HEK293 (cell line): ENCODE measurements around the gene SNCAIP.

Source experiments
- CTCF ChIA-PET: fragments of 350-600 bp; formaldehyde crosslinking; extraction: SDS; loops from one replicate; lab custom pipeline; 2021; ENCODE audit warnings: antibody characterized with exemption; lab: Yijun Ruan, JAX
- POLR2A ChIA-PET: fragments of 300-600 bp; formaldehyde crosslinking; extraction: SDS; loops from one replicate; lab custom pipeline; 2020; ENCODE audit warnings: antibody characterized with exemption, inconsistent platforms; lab: Yijun Ruan, JAX
- H3K27ac ChIP-seq: fragments of 200-500 bp; sonication (Bioruptor generic); 2 replicates; pipeline ENCODE4 v1.5.1; 2014; ENCODE audit warnings: low read depth, low read length, control low read depth, inconsistent platforms; ENCODE audit errors: extremely low read depth
- H3K36me3 ChIP-seq, 2 experiments: fragments of 200-500 bp in 1 of 2; sonication (Bioruptor generic) in 1 of 2; 1 replicate in 1 of 2; 2 replicates in 1 of 2; pipeline ENCODE4 v1.5.1; 2014 to 2017; ENCODE audit warnings: inconsistent platforms in 2 of 2, low read length in 2 of 2; ENCODE audit not compliant: control insufficient read depth in 2 of 2, insufficient read depth in 1 of 2
- H3K4me1 ChIP-seq: fragments of 200-500 bp; sonication (Bioruptor generic); 2 replicates; pipeline ENCODE4 v1.5.1; 2014; ENCODE audit warnings: mild to moderate bottlenecking, low read length, inconsistent platforms; ENCODE audit not compliant: control insufficient read depth, insufficient read depth
- H3K4me3 ChIP-seq: 2 replicates; pipeline ENCODE4 v1.5.1; 2011; ENCODE audit warnings: low read depth, mild to moderate bottlenecking, control low read depth, low read length, moderate library complexity
- H3K9me3 ChIP-seq: fragments of 200-500 bp; sonication (Bioruptor generic); 2 replicates; pipeline ENCODE4 v1.5.1; 2014; ENCODE audit warnings: low read depth, low read length, inconsistent platforms; ENCODE audit not compliant: control insufficient read depth, insufficient read depth
- GLI2 ChIP-seq: fragments of 450-650 bp; formaldehyde crosslinking; IDR thresholded peaks from 2 replicates; pipeline ENCODE4; 2017; ENCODE audit warnings: missing biosample characterization, missing genetic modification characterization, low read depth, borderline replicate concordance
- HOXD13 ChIP-seq: sonication (generic); formaldehyde crosslinking; IDR thresholded peaks from 2 replicates; pipeline ENCODE4 v1.8.0; 2022; ENCODE audit warnings: missing genetic modification reagents, borderline replicate concordance
- IKZF3 ChIP-seq: fragments of 450-650 bp; IDR thresholded peaks from 2 replicates; pipeline ENCODE4 v1.5.0; 2018; ENCODE audit warnings: missing biosample characterization, mild to moderate bottlenecking, missing genetic modification characterization, moderate library complexity
- KLF16 ChIP-seq: fragments of 450-650 bp; formaldehyde crosslinking; IDR thresholded peaks from 2 replicates; pipeline ENCODE4 v1.5.1; 2017; ENCODE audit warnings: missing biosample characterization, missing genetic modification characterization
- KLF8 ChIP-seq: fragments of 450-650 bp; formaldehyde crosslinking; IDR thresholded peaks from 2 replicates; pipeline ENCODE4 v1.5.1; 2016; ENCODE audit warnings: missing biosample characterization, missing genetic modification characterization
- SETDB1 ChIP-seq: IDR thresholded peaks from one replicate; pipeline ENCODE4 v1.6.1; 2017; ENCODE audit warnings: mild to moderate bottlenecking, low read length, moderate library complexity, mixed read lengths; ENCODE audit not compliant: insufficient read length
- YY1 ChIP-seq: fragments of 450-650 bp; formaldehyde crosslinking; IDR thresholded peaks from 2 replicates; pipeline ENCODE4 v1.5.1; 2018; ENCODE audit warnings: missing biosample characterization, missing genetic modification characterization
- ZBTB11 ChIP-seq: fragments of 450-650 bp; formaldehyde crosslinking; conservative IDR thresholded peaks from 2 replicates; pipeline ENCODE4 v1.5.1; 2016; ENCODE audit warnings: low read depth, missing biosample characterization, missing genetic modification characterization
- ZBTB8A ChIP-seq: fragments of 450-650 bp; formaldehyde crosslinking; IDR thresholded peaks from 2 replicates; pipeline ENCODE4 v1.5.1; 2016; ENCODE audit warnings: missing biosample characterization, missing genetic modification characterization
- ZNF157 ChIP-seq: fragments of 450-650 bp; formaldehyde crosslinking; IDR thresholded peaks from 2 replicates; pipeline ENCODE4 v1.5.1; 2016; ENCODE audit warnings: missing biosample characterization, missing genetic modification characterization
- ZNF169 ChIP-seq: fragments of 450-650 bp; formaldehyde crosslinking; IDR thresholded peaks from 2 replicates; pipeline ENCODE4 v1.5.1; 2016; ENCODE audit warnings: missing biosample characterization, missing genetic modification characterization
- ZNF18 ChIP-seq: fragments of 450-650 bp; formaldehyde crosslinking; IDR thresholded peaks from 2 replicates; pipeline ENCODE4 v1.5.1; 2016; ENCODE audit warnings: missing biosample characterization, missing genetic modification characterization
- ZNF248 ChIP-seq: fragments of 450-650 bp; formaldehyde crosslinking; IDR thresholded peaks from 2 replicates; pipeline ENCODE4 v1.5.1; 2017; ENCODE audit warnings: missing biosample characterization, missing genetic modification characterization
- ZNF335 ChIP-seq: fragments of 450-650 bp; formaldehyde crosslinking; conservative IDR thresholded peaks from 2 replicates; pipeline ENCODE4 v1.5.1; 2016; ENCODE audit warnings: missing biosample characterization, missing genetic modification characterization
- ZNF514 ChIP-seq: fragments of 450-650 bp; formaldehyde crosslinking; IDR thresholded peaks from 2 replicates; pipeline ENCODE4 v1.5.1; 2016; ENCODE audit warnings: missing biosample characterization, missing genetic modification characterization
- ZNF558 ChIP-seq: fragments of 450-650 bp; formaldehyde crosslinking; IDR thresholded peaks from 2 replicates; pipeline ENCODE4 v1.5.1; 2016; ENCODE audit warnings: missing biosample characterization, missing genetic modification characterization
- ZNF654 ChIP-seq: fragments of 450-650 bp; formaldehyde crosslinking; IDR thresholded peaks from 2 replicates; pipeline ENCODE4 v1.5.1; 2016; ENCODE audit warnings: low read depth, missing biosample characterization, missing genetic modification characterization
- ZNF747 ChIP-seq: fragments of 450-650 bp; formaldehyde crosslinking; IDR thresholded peaks from 2 replicates; pipeline ENCODE4 v1.5.1; 2016; ENCODE audit warnings: missing biosample characterization, missing genetic modification characterization
- ZNF777 ChIP-seq: fragments of 450-650 bp; formaldehyde crosslinking; IDR thresholded peaks from 2 replicates; pipeline ENCODE4 v1.5.1; 2017; ENCODE audit warnings: missing biosample characterization, missing genetic modification characterization, borderline replicate concordance
- ZXDB ChIP-seq: fragments of 450-650 bp; formaldehyde crosslinking; IDR thresholded peaks from 2 replicates; pipeline ENCODE4 v1.5.1; 2016; ENCODE audit warnings: missing biosample characterization, missing genetic modification characterization
- TF ChIP-seq, protein P1 (sequence below): fragments of 450-650 bp; formaldehyde crosslinking; IDR thresholded peaks from 2 replicates; pipeline ENCODE4 v1.5.1; 2016; ENCODE audit warnings: missing biosample characterization, missing genetic modification characterization
- TF ChIP-seq, protein P2 (sequence below): fragments of 450-650 bp; formaldehyde crosslinking; optimal IDR thresholded peaks from 2 replicates; pipeline ENCODE3; 2016; ENCODE audit warnings: missing biosample characterization, mild to moderate bottlenecking, missing genetic modification characterization
- TF ChIP-seq, protein P3 (sequence below): fragments of 450-650 bp; formaldehyde crosslinking; IDR thresholded peaks from 2 replicates; pipeline ENCODE4 v1.5.1; 2016; ENCODE audit warnings: missing biosample characterization, missing genetic modification characterization
- TF ChIP-seq, protein P4 (sequence below): fragments of 450-650 bp; formaldehyde crosslinking; IDR thresholded peaks from 2 replicates; pipeline ENCODE4 v1.5.1; 2016; ENCODE audit warnings: missing biosample characterization, missing genetic modification characterization

Gene SNCAIP

GRCh38 chr5:122311497-122311960, 508 bp upstream of the SNCAIP start (continued):
- TF ChIP-seq ZNF18 (no peak), HOXD13 (no peak), SETDB1 (no peak), KLF8 (tag by site-specific recombination) (0 out of 2 replicates have a peak, but pooled peaks have one; percentile 16), KLF16 (peak; percentile 69), ZXDB (peak; percentile 38; the same call in 1 of the 2 replicates), ZNF335 (tag by site-specific recombination) (peak; percentile 69), IKZF3 (tag by site-specific recombination) (peak; percentile 60), ZNF777 (tag by site-specific recombination) (peak; percentile 66; the same call in 1 of the 2 replicates), ZBTB8A (peak; percentile 27; the same call in 1 of the 2 replicates), ZNF157 (tag by site-specific recombination) (no peak)
- TF ChIP-seq, protein P1, sequence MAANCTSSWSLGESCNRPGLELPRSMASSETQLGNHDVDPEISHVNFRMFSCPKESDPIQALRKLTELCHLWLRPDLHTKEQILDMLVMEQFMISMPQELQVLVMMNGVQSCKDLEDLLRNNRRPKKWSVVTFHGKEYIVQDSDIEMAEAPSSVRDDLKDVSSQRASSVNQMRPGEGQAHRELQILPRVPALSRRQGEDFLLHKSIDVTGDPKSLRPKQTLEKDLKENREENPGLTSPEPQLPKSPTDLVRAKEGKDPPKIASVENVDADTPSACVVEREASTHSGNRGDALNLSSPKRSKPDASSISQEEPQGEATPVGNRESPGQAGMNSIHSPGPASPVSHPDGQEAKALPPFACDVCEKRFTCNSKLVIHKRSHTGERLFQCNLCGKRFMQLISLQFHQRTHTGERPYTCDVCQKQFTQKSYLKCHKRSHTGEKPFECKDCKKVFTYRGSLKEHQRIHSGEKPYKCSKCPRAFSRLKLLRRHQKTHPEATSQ (tag by site-specific recombination): no peak
- TF ChIP-seq, protein P2, sequence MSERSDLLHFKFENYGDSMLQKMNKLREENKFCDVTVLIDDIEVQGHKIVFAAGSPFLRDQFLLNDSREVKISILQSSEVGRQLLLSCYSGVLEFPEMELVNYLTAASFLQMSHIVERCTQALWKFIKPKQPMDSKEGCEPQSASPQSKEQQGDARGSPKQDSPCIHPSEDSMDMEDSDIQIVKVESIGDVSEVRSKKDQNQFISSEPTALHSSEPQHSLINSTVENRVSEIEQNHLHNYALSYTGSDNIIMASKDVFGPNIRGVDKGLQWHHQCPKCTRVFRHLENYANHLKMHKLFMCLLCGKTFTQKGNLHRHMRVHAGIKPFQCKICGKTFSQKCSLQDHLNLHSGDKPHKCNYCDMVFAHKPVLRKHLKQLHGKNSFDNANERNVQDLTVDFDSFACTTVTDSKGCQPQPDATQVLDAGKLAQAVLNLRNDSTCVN (tag by site-specific recombination): peak; percentile 39
- TF ChIP-seq, protein P3, sequence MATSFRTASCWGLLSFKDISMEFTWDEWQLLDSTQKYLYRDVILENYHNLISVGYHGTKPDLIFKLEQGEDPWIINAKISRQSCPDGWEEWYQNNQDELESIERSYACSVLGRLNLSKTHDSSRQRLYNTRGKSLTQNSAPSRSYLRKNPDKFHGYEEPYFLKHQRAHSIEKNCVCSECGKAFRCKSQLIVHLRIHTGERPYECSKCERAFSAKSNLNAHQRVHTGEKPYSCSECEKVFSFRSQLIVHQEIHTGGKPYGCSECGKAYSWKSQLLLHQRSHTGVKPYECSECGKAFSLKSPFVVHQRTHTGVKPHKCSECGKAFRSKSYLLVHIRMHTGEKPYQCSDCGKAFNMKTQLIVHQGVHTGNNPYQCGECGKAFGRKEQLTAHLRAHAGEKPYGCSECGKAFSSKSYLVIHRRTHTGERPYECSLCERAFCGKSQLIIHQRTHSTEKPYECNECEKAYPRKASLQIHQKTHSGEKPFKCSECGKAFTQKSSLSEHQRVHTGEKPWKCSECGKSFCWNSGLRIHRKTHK (tag by site-specific recombination): no peak

DNA sequence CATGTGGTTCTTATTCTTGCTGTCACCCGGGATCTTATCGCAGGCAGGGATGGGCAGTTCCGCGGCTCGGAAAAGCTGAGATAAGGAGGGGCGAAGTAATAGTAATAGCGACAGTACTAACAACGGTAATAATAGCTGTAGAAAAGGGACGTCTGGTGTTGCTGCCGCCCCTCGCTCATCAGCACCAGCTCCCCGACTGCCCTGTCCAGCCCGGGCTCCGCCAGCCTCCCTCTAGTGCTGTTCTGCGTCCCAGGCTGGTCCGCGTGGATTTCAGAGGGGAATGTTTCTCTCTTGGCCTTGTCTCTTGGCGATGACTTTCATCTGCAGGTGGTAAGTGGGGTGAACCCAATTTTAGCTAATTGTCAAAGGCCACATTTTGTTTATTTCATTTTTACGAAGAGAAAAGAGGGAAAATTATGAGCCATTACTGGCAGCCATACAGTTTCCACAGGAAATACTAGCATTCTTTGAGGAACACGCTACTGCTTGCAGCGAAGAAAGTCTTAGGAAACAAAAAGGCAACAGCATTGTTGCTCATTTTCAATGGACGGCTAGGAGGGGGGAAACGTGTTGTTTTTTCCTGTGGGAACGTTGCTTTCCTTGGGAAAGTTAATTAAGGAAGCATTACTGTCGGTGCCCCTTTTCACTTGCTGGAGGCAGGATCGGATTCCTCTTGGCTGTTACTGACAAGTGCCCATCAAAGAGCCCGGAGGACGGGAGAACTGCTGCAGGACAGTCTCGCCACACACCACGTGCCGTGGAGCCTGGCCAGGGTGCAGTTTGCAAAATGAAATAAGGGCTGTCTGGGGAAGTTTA, 762 bp downstream of the SNCAIP start:
- ChIA-PET CTCF (no interaction called here), POLR2A (no interaction called here)
- Histone ChIP-seq H3K27ac (peak overlapping the region; percentile 66; the same call in 1 of the 2 replicates), H3K36me3 (no peaks in the 10 kb centered on the region), H3K4me1 (peaks cover 6% of the 10 kb centered on the region; the same call in 1 of the 2 replicates), H3K9me3 (no peaks in the 10 kb centered on the region), H3K4me3 (peak overlapping the region; percentile 63)
- TF ChIP-seq ZNF169 (tag by site-specific recombination) (no peak), ZNF747 (tag by site-specific recombination) (no peak), YY1 (no peak), ZNF514 (tag by site-specific recombination) (no peak), GLI2 (tag by site-specific recombination) (no peak), ZNF248 (tag by site-specific recombination) (no peak), ZNF654 (tag by site-specific recombination) (no peak), ZBTB11 (tag by site-specific recombination) (0 out of 2 replicates have a peak, but pooled peaks have one; percentile 11), ZNF558 (tag by site-specific recombination) (no peak)
- TF ChIP-seq, protein P4, sequence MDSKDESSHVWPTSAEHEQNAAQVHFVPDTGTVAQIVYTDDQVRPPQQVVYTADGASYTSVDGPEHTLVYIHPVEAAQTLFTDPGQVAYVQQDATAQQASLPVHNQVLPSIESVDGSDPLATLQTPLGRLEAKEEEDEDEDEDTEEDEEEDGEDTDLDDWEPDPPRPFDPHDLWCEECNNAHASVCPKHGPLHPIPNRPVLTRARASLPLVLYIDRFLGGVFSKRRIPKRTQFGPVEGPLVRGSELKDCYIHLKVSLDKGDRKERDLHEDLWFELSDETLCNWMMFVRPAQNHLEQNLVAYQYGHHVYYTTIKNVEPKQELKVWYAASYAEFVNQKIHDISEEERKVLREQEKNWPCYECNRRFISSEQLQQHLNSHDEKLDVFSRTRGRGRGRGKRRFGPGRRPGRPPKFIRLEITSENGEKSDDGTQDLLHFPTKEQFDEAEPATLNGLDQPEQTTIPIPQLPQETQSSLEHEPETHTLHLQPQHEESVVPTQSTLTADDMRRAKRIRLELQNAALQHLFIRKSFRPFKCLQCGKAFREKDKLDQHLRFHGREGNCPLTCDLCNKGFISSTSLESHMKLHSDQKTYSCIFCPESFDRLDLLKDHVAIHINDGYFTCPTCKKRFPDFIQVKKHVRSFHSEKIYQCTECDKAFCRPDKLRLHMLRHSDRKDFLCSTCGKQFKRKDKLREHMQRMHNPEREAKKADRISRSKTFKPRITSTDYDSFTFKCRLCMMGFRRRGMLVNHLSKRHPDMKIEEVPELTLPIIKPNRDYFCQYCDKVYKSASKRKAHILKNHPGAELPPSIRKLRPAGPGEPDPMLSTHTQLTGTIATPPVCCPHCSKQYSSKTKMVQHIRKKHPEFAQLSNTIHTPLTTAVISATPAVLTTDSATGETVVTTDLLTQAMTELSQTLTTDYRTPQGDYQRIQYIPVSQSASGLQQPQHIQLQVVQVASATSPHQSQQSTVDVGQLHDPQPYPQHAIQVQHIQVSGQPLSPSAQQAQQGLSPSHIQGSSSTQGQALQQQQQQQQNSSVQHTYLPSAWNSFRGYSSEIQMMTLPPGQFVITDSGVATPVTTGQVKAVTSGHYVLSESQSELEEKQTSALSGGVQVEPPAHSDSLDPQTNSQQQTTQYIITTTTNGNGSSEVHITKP (tag by site-specific recombination): peak; percentile 8
